K562 (cell line): ENCODE data around the gene PPP3CA. TPM values are rescaled to one million over a fixed set of nuclear protein-coding genes. Genes with fewer than 3 reads are reported as not detected.

Experiments
- ATAC-seq: fragments of 200-7000 bp; cut with Tn5 transposase; 3 replicates; pipeline ENCODE4 v1.9.1; 2020; ENCODE audit warnings: moderate library complexity
- BruUV-seq: library from RNA; stranded (reverse); fragments of 400-500 nt; replicated peaks from 2 replicates; lab custom pipeline; 2021; lab: Mats Ljungman, UMichigan
- CTCF ChIA-PET: fragments of 300-600 bp; formaldehyde crosslinking; extraction: SDS; loops from one replicate; lab custom pipeline; 2021; ENCODE audit warnings: low intra/inter-chr PET ratio; lab: Yijun Ruan, JAX
- POLR2A ChIA-PET: fragments of 300-600, 350-650 bp; sonication (Branson Sonifier 250); formaldehyde crosslinking; extraction: SDS; loops from one replicate; lab custom pipeline; 2021; ENCODE audit warnings: antibody characterized with exemption, inconsistent platforms; lab: Yijun Ruan, JAX
- DNase-seq, 4 experiments: peaks; one replicate each; pipeline versions ENCODE4 v3.0.0 to v3.0.0-alpha.2; 2011 to 2018; ENCODE audit warnings: low spot score in 3 of 4, mixed read lengths in 3 of 4; ENCODE audit errors: extremely low read depth in 1 of 4
- FAIRE-seq: peaks from 2 replicates; lab custom pipeline; 2011; peaks lifted over from hg19 to GRCh38; lab: Jason Lieb, UNC
- H2AFZ ChIP-seq: 2 replicates; pipeline ENCODE4 v1.6.0; 2011; ENCODE audit warnings: low read depth, low read length, control low read depth, inconsistent platforms
- H3K27ac ChIP-seq: fragments of 200-600 bp; 3 replicates; pipeline ENCODE4 v1.8.0; 2011; ENCODE audit warnings: low read depth, mild to moderate bottlenecking, control low read depth, inconsistent platforms, low read length, moderate library complexity, mixed read lengths; ENCODE audit errors: extremely low read depth
- H3K27me3 ChIP-seq, 2 experiments: fragments of 300-600 bp in 1 of 2; 2 replicates in 1 of 2; 3 replicates in 1 of 2; pipeline versions ENCODE4 v1.6.0 to v1.8.0; 2011; ENCODE audit warnings: inconsistent platforms in 2 of 2, low read length in 2 of 2, mild to moderate bottlenecking in 1 of 2, mixed read lengths in 1 of 2, moderate library complexity in 1 of 2; ENCODE audit not compliant: control insufficient read depth in 2 of 2, insufficient read depth in 2 of 2
- H3K36me3 ChIP-seq: fragments of 300-600 bp; 3 replicates; pipeline ENCODE4 v1.8.0; 2011; ENCODE audit warnings: mild to moderate bottlenecking, low read length, inconsistent platforms; ENCODE audit not compliant: control insufficient read depth, insufficient read depth
- H3K4me1 ChIP-seq, 2 experiments: fragments of 200-600 bp in 1 of 2; replicated peaks in 1 of 2; 2 replicates in 1 of 2; 3 replicates in 1 of 2; pipeline versions ENCODE4 v1.5.1 to v1.8.0; 2011; ENCODE audit warnings: inconsistent platforms in 2 of 2, low read length in 2 of 2, mild to moderate bottlenecking in 1 of 2, mixed read lengths in 1 of 2, moderate library complexity in 1 of 2; ENCODE audit not compliant: control insufficient read depth in 2 of 2, insufficient read depth in 2 of 2
- H3K4me2 ChIP-seq: 2 replicates; pipeline ENCODE4 v1.6.1; 2011; ENCODE audit warnings: low read length, control low read depth, inconsistent platforms, mixed read lengths; ENCODE audit not compliant: insufficient read depth
- H3K4me3 ChIP-seq: fragments of 200-600 bp; sonication (generic), shearing (Covaris generic); 2 replicates; pipeline ENCODE4 v1.5.1; 2016; ENCODE audit warnings: control low read depth, inconsistent platforms
- H3K79me2 ChIP-seq: fragments of 200-600 bp; 3 replicates; pipeline ENCODE4 v1.8.0; 2011; ENCODE audit warnings: low read length, inconsistent platforms; ENCODE audit not compliant: control insufficient read depth, insufficient read depth
- H3K9ac ChIP-seq, 2 experiments: 2 replicates each; pipeline versions ENCODE4 v1.6.0 to v1.6.1; 2011; ENCODE audit warnings: low read depth in 2 of 2, low read length in 2 of 2, control low read depth in 1 of 2, inconsistent platforms in 1 of 2, mild to moderate bottlenecking in 1 of 2, mixed read lengths in 1 of 2; ENCODE audit not compliant: insufficient read depth in 1 of 2
- H3K9me1 ChIP-seq: one replicate; pipeline ENCODE4 v1.6.0; 2011; ENCODE audit warnings: inconsistent platforms, mild to moderate bottlenecking, low read length, moderate library complexity; ENCODE audit not compliant: control insufficient read depth, insufficient read depth
- H3K9me3 ChIP-seq: replicated peaks from 2 replicates; pipeline ENCODE4 v1.5.1; 2011; ENCODE audit warnings: low read depth, low read length, inconsistent platforms; ENCODE audit not compliant: control insufficient read depth, insufficient read depth
- H4K20me1 ChIP-seq: replicated peaks from 2 replicates; pipeline ENCODE4 v1.6.1; 2011; ENCODE audit warnings: low read length, inconsistent platforms, mixed read lengths; ENCODE audit not compliant: control insufficient read depth, insufficient read depth
- ZNF175 ChIP-seq: fragments of 200-800 bp; sonication (Bioruptor generic); IDR thresholded peaks from 2 replicates; pipeline ENCODE4 v1.6.1; 2016; ENCODE audit warnings: low read depth, mild to moderate bottlenecking, missing genetic modification characterization, missing compliant biosample characterization
- ZNF232 ChIP-seq: sonication (generic); formaldehyde crosslinking; IDR thresholded peaks from 2 replicates; pipeline ENCODE4 v1.8.0; 2022; ENCODE audit warnings: mild to moderate bottlenecking, missing genetic modification reagents
- WGBS: fragments of 100-300 bp; shearing (Covaris generic); methylation state at CpG from one replicate; pipeline ENCODE4 v1.1.6; 2016; ENCODE audit warnings: low coverage, mixed read lengths; ENCODE audit not compliant: insufficient coverage; ENCODE audit errors: missing lambda C conversion rate; 5-methylcytosine and 5-hydroxymethylcytosine counted together
- in situ Hi-C: fragments of 300-500 bp; cut with MboI; formaldehyde crosslinking; loops from 4 replicates; pipeline ENCODE4 v1.15.0; 2018; ENCODE audit warnings: inconsistent platforms, mixed read lengths
- intact Hi-C: fragments of 100-400 bp; cut with micrococcal nuclease; formaldehyde crosslinking; loops from 2 replicates; pipeline ENCODE4 v1.14.2; 2022
- polyA plus RNA-seq, 8 experiments: library from polyadenylated mRNA; depleted of rRNA in 4 of 8; stranded (reverse) in 5 of 8; unstranded in 3 of 8; fragments of >200 nt; fragmentation: Nextera tagmentation in 2 of 8; fragmentation: Illumina TruSeq in 1 of 8; extraction: Ambion mirVana in 2 of 8; extraction: Trizol in 1 of 8; gene quantifications; 2 replicates each; pipeline versions ENCODE4 v1.2.1 to v1.2.3, GENCODE V29; 2011 to 2014; ENCODE audit warnings: inconsistent platforms in 1 of 8, missing spikeins in 1 of 8
- total RNA-seq, 7 experiments: library from RNA; depleted of rRNA in 6 of 7; stranded (reverse); fragments of >200 nt in 6 of 7; fragmentation: Illumina TruSeq in 2 of 7; extraction: Trizol in 2 of 7; gene quantifications; 2 replicates each; pipeline versions ENCODE4 v1.2.1 to v1.2.3, GENCODE V29; 2011 to 2021; ENCODE audit warnings: low replicate concordance in 1 of 7
- TF ChIP-seq, protein P1 (sequence below): fragments of 250-450 bp; sonication (Bioruptor Pico); IDR thresholded peaks from 2 replicates; pipeline ENCODE4 v1.4.0; 2020; ENCODE audit warnings: borderline replicate concordance

PPP3CA gene
- total and polyA plus RNA-seq, 9 of the 15 experiments (the other 6 are each of a cell fraction or from before 2014, with no cell fraction given) = 0.94 to 3.2 (median 1.6) TPM

DNA sequence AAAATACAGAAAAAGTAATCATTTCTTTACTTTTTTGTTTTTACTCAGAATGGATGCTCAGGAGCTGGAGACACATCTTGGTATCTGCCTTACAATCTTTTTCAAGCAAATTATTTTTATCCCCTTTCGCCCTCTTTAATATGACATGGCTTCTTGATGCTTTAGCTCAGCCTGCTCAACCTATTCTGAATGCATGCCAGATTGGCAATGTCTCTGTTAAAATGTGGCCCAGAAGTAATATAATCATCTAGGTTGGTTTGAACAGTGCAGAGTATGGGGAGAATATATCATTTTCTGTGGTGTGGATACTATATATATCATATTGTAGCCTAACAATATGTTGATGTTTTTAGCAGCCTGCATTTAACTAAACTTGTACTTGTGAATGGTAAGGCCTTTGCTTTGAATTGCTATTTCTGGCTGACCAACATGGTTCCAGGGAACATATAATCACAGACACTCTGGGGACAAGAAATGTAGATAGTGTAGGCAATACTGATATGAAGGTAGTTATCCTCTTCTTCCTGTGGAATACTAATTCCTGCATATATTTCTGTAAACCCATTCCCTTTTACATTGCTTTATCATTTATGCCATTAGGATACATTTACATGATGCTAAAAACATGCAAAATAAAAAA, 282.7 kb downstream of the PPP3CA start (continued):
- no peak for TF ChIP-seq ZNF232 (CRISPR knock-in tag)

DNA sequence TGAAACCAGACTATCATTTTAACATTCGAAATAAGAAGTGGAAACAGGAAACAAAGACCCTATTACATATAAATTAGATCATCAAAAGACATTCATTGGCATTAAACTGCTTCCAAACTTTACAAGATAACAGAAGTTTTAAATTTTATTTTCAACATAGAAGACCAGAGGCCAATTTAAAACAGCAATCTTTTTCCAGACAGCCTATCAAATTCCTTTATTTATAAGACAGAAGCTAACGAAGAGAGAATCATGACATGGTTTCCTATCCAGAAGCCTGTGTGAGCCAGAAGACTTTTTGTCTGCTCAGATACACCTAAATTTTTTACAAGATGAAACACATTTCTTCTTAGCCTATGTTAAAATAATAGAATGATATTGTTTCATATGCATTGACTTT, 291.9 kb downstream of the PPP3CA start:
- ATAC-seq (no peak), DNase-seq (no peak), FAIRE-seq (no peak)
- intact Hi-C loops (no loop called here), in situ Hi-C loops (no loop called here)
- H4K20me1 ChIP-seq = no peaks in the 10 kb centered on the region
- H3K36me3 ChIP-seq = no peaks in the 10 kb centered on the region
- WGBS = 3% methylated on average over 2 of the region's 2 CpGs
- POLR2A ChIA-PET = no interaction called here
- no peak overlapping the region for H3K27ac ChIP-seq
- no peaks in the 10 kb centered on the region for H3K4me1 ChIP-seq
- no peak overlapping the region for H3K4me3 ChIP-seq
- H3K9me3 ChIP-seq = no peaks in the 10 kb centered on the region
- no peak overlapping the region for H2AFZ ChIP-seq
- CTCF ChIA-PET = no interaction called here
- TF ChIP-seq ZNF175 (CRISPR knock-in tag) = no peak
- TF ChIP-seq, protein P1, sequence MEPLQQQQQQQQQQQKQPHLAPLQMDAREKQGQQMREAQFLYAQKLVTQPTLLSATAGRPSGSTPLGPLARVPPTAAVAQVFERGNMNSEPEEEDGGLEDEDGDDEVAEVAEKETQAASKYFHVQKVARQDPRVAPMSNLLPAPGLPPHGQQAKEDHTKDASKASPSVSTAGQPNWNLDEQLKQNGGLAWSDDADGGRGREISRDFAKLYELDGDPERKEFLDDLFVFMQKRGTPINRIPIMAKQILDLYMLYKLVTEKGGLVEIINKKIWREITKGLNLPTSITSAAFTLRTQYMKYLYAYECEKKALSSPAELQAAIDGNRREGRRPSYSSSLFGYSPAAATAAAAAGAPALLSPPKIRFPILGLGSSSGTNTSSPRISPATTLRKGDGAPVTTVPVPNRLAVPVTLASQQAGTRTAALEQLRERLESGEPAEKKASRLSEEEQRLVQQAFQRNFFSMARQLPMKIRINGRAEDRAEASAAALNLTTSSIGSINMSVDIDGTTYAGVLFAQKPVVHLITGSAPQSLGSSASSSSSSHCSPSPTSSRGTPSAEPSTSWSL (CRISPR knock-in tag) = no peak
- no peak overlapping the region for H3K9ac ChIP-seq
- H3K9me1 ChIP-seq = no peaks in the 10 kb centered on the region
- H3K4me2 ChIP-seq = no peak overlapping the region
- no peaks in the 10 kb centered on the region for H3K27me3 ChIP-seq
- no peaks in the 10 kb centered on the region for H3K79me2 ChIP-seq
- no TSS peak for BruUV-seq
